ENCODE results near the gene ANO8. TPM values are rescaled to one million over a fixed set of nuclear protein-coding genes. Genes with fewer than 3 reads are reported as not detected.
A peak's percentile ranks its signal among the peaks of the same experiment; 100 is the strongest.

ANO8 gene
- total RNA-seq, 2 donors from 2014 or later = 4.5 to 7.2 TPM

DNA sequence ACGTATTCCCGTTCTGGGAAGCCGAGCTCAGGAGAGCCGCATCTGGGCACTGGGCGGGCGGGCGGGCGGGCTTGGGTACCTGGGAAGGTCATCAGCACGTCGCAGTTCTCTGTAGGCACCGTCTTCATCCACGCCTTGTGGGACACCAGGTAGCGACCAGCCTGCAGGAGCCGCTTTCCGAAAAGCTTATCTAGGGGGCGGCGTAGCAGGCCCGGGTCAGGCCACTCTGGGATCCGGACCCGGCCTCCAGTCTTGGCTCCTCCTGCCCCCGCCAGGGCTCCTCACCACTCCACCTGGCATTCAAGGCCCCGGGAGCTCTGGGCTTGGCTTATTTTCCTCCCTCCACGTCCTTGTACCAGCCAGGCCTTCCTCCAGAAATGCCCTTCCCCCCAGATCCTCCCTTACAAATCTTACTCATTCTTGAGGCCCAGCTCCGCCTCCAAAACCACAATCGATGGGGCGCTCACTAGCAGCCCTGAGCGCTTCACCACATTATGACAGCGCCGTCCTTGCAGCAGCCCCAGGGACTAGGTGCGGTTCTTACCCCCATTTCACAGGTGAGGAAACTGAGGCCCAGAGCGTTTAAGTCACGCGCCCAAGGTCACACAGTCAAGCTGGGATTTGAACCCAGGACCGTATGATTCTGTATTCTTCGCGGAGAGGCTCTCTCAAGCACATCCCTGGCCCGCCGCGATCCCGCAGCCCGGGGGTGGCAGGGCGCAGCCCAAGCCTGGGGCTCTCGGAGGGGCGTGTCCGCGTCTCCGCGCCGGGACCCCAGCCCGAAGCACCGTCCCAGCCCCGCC is 843 bp downstream of the ANO8 start:
- H3K27ac Mint-ChIP-seq = peak overlapping the region in 1 of 2 donors; percentile 66
- H3K36me3 Mint-ChIP-seq = peaks cover 4 to 5% of the 10 kb centered on the region in 2 donors
- ATAC-seq (peak; percentile 45 to 60), DNase-seq (ENCODE audit: low spot score in 2 of 2) (peak in 1 of 2 donors; percentile 77)
- no peaks in the 10 kb centered on the region for H3K9me3 Mint-ChIP-seq

DNA sequence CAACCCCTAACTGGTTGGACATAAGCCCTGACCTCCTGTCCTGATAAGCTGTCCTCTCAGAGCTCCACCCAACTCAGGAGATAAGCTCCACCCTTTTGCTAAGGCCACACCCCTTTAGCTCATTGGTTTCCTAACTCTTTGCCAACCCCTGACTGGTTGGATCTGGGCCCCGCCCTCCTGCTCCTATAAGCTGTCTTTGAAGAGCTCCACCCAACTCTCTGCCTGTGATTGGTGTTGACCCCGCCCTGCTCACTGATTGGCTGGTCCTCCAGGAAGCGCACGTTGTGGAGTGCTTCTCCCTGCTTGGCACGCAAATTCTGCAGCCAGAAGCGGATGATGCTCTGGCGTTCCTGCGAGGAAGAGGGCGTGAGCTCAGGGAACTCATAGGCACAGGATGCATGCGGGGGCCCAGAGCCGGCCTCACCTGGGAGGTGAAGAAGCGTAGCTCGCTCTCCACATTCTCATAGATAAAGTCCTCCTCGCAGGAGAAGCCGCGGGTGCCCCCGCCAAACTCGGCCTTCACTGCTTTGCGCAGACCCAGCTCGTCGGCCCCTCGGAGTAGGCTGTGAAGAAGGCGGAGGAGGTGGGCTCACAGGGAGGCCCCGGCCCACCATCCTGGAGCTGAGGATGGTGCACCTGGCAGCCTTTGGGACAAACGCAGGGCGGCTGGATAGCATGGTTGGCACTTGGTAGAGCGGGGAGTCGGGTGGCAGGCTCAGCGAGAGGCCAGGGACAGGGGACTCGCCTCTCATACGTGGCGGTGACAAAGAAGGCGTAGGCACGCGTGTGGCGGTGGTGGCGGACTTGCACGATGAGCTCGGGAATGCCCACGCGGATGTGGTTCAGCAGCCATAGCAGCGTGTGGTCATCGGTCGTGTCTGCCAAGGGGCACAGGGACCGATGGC is 1.7 kb downstream of the ANO8 start:
- ATAC-seq (peak in 1 of 2 donors; percentile 4), DNase-seq (ENCODE audit: low spot score in 2 of 2) (peak in 1 of 2 donors; percentile 47)
- H3K27ac Mint-ChIP-seq = peak overlapping the region in 1 of 2 donors; percentile 22
- no peaks in the 10 kb centered on the region for H3K9me3 Mint-ChIP-seq
- H3K36me3 Mint-ChIP-seq = peaks cover 4 to 5% of the 10 kb centered on the region in 2 donors

DNA sequence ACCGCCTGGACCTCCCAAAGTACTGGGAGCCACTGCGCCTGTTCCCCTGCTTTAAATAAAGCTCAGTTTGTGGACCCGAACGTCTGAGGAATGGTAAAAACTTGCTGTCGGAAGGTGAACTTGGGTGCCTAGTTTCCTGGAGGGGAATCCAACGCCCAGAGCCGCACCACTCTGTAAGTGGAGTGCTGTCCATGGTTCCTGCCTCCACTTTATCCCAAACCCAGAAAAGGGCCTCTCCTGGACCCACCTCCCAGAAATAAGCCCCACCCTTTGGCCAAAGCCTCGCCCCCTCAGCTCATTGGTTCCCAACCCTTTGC is 2.3 kb downstream of the ANO8 start:
- ATAC-seq = no peak
- no peak for DNase-seq (ENCODE audit: low spot score in 2 of 2)

DNA sequence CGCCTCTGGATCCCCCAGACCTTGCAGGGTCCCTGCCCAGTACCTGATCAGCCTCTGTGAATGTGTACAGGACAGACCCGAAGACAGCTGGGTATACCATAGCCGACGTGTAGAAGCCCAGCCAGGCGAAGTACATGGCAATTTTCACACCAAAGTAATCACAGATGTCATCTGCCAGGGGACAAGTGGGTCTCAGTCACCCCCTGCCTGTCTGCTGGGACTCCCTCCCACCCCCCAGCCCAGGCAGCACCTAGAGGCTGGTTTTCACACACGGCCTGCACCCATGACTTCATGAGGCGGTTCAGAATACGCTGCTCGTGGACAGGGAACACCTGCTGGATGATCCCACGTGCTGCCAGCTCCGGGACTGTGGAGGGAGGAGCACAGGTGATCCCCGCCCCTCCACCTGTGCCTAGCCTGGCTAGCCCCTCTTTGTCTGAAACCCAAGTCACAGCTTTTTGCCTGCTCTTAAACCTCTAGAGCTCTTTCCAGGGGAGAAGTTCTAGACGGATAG is 3.6 kb downstream of the ANO8 start:
- Mint-ChIP-seq H3K36me3 (peaks cover 0 to 5% of the 10 kb centered on the region in 2 donors), H3K9me3 (no peaks in the 10 kb centered on the region), H3K27ac (no peak overlapping the region)
- ATAC-seq (no peak), DNase-seq (ENCODE audit: low spot score in 2 of 2) (no peak)

More for the DNA sequence above, 2.3 kb downstream of the ANO8 start:
- no peaks in the 10 kb centered on the region for H3K9me3 Mint-ChIP-seq
- no peak overlapping the region for H3K27ac Mint-ChIP-seq
- peaks cover 4 to 5% of the 10 kb centered on the region in 2 donors for H3K36me3 Mint-ChIP-seq

- ATAC-seq (no peak), DNase-seq (ENCODE audit: low spot score in 2 of 2) (no peak)
- Mint-ChIP-seq H3K27ac (no peak overlapping the region), H3K36me3 (peaks cover 0 to 5% of the 10 kb centered on the region in 2 donors), H3K9me3 (no peaks in the 10 kb centered on the region)
Measured at GRCh38 chr19:17330262-17331044, 4.2 kb downstream of the ANO8 start.

- Mint-ChIP-seq H3K27ac (no peak overlapping the region), H3K36me3 (peaks cover 0 to 5% of the 10 kb centered on the region in 2 donors), H3K9me3 (no peaks in the 10 kb centered on the region)
- DNase-seq (ENCODE audit: low spot score in 2 of 2) (no peak), ATAC-seq (no peak)
Measured at GRCh38 chr19:17329366-17330261, 5.0 kb downstream of the ANO8 start.

- no peak for DNase-seq (ENCODE audit: low spot score in 2 of 2)
- H3K9me3 Mint-ChIP-seq = no peaks in the 10 kb centered on the region
- H3K27ac Mint-ChIP-seq = no peak overlapping the region
- H3K36me3 Mint-ChIP-seq = peaks cover 0 to 5% of the 10 kb centered on the region in 2 donors
- peak; percentile 13 to 14 for ATAC-seq
Measured at GRCh38 chr19:17328517-17329365, 5.9 kb downstream of the ANO8 start.

DNA sequence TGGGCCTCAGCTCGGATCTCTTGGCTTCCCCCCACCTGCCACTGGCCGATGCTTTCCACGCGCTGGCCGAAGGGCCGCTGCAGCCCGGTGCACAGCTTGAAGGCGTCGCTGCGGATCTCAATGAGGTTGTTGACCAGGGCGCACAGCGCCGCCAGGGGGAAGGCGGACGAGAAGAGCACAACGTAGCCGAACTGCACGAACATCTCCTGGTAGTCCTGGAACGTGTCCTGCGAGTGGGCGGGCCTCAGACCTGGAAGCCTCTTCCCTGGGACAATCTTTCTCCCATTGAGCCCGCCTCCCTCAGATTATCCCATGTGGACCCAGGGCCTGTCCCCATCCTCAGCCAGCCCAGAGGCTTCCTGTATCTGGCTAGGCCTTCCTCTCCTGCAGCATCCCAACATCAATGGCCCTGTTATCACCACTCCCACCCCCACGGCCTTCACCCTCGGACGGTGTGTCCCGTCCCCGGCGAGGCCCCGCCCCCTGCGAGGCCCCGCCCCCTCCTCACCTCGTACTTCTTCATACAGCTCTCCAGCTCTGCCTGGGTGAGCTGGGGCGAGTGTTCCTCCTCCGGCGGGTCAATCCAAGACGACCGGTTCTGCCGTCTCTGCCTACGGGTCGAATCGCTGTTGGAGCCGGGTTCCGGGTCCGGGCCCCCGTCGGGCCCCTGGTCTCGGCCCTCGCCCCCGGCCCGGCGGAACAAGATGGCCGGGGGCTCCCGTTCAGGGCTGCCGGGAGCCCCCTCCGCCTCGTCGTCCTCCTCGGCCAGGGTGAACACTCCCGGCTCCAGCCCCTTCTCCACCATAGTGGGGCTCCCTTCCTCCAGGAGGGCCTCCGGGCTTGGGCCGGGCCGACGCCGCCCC is 6.8 kb downstream of the ANO8 start:
- DNase-seq (ENCODE audit: low spot score in 2 of 2) = peak in 1 of 2 donors; percentile 48

GRCh38 chr19:17327068-17327653 is 7.5 kb downstream of the ANO8 start:
- DNase-seq (ENCODE audit: low spot score in 2 of 2) (no peak), ATAC-seq (no peak)
- H3K36me3 Mint-ChIP-seq = no peaks in the 10 kb centered on the region
- H3K27ac Mint-ChIP-seq = no peak overlapping the region
- H3K9me3 Mint-ChIP-seq = no peaks in the 10 kb centered on the region

More for the DNA sequence above, 6.8 kb downstream of the ANO8 start:
- ATAC-seq = peak; percentile 57 to 69
- Mint-ChIP-seq H3K9me3 (no peaks in the 10 kb centered on the region), H3K27ac (peak overlapping the region in 1 of 2 donors; percentile 36), H3K36me3 (peaks cover 0 to 4% of the 10 kb centered on the region in 2 donors)

GRCh38 chr19:17326595-17326966 is 8.1 kb downstream of the ANO8 start:
- ATAC-seq = no peak
- no peaks in the 10 kb centered on the region for H3K36me3 Mint-ChIP-seq
- no peak overlapping the region for H3K27ac Mint-ChIP-seq
- H3K9me3 Mint-ChIP-seq = no peaks in the 10 kb centered on the region
- DNase-seq (ENCODE audit: low spot score in 2 of 2) = no peak

DNA sequence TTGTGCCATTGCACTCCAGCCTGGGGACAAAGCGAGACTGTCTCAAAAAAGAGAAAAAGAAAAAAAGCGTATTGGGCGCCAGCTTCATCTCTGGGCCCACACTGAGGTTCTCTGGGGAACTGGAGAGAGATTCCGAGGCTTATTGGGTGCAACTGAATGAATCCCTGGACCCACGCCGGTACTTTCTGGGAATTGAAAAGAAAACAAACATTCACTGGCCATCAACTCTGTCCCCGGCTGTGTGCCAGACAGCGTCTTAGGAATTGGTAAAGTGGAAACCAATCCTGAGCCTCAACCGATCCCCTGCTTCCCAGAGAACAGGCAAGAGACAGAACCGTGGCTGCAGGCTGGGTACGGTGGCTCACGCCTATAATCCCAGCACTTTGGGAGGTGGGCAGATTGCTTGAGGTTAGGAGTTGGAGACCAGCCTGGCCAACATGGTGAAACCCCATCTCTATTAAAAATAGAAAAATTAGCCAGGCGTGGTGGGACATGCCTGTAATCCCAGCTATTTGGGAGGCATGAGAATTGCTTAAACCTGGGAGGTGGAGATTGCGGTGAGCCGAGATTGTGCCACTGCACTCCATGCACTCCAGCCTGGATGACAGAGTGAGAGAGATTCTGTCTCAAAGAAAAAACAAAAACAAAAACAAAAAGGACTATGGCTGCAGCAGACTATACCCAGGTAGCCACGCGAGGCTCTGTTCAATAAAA is 8.6 kb downstream of the ANO8 start:
- H3K27ac Mint-ChIP-seq = no peak overlapping the region

GRCh38 chr19:17325133-17325532 is 9.5 kb downstream of the ANO8 start:
- ATAC-seq = no peak
- DNase-seq (ENCODE audit: low spot score in 2 of 2) = no peak
- peaks cover 0 to 2% of the 10 kb centered on the region in 2 donors for H3K36me3 Mint-ChIP-seq
- no peak overlapping the region for H3K27ac Mint-ChIP-seq
- H3K9me3 Mint-ChIP-seq = no peaks in the 10 kb centered on the region

More for the DNA sequence above, 8.6 kb downstream of the ANO8 start:
- DNase-seq (ENCODE audit: low spot score in 2 of 2) (no peak), ATAC-seq (no peak)
- H3K9me3 Mint-ChIP-seq = no peaks in the 10 kb centered on the region
- H3K36me3 Mint-ChIP-seq = no peaks in the 10 kb centered on the region
